Activated CD4-positive, CD25-positive, alpha-beta regulatory T cell treated with anti-CD3 and anti-CD28 coated beads, Interleukin-2, amount 50 U/mL, for 16 hours (primary cell): ENCODE data around the gene HNRNPCL1.
"Not testable (repeated sequence)": the region's sequence is repeated elsewhere in the genome, so short reads cannot be mapped to it uniquely, and the experiment has no call there.

ENCODE experiments used
- DNase-seq: peaks from one replicate; pipeline ENCODE4 v3.0.0-alpha.2; 2020; ENCODE audit warnings: low read depth, low spot score

HNRNPCL1 gene

GRCh38 chr1:12848620-12849019 lies at the start of gene HNRNPCL1:
Gene HNRNPCL1 (minus strand): TSS chr1:12848720. CDS start chr1:12848289, 431 bp downstream.
- DNase-seq, result not testable (repeated sequence)

GRCh38 chr1:12898170-12898569 lies 49.6 kb upstream of the HNRNPCL1 start, which contains the start of gene PRAMEF10:
Gene PRAMEF10 (minus strand): TSS chr1:12898270. CDS start chr1:12895847, 2,423 bp downstream.
- DNase-seq, result not testable (repeated sequence)

- not testable (repeated sequence) for DNase-seq
Observed at GRCh38 chr1:12886101-12886500, 37.6 kb upstream of the HNRNPCL1 start, which contains the start of gene PRAMEF4. Gene PRAMEF4 (minus strand): TSS chr1:12886201. CDS start chr1:12883394, 2,807 bp downstream.

- DNase-seq, result not testable (repeated sequence)
Observed at GRCh38 chr1:12878453-12878852, 29.9 kb upstream of the HNRNPCL1 start.

- not testable (repeated sequence) for DNase-seq
Observed at GRCh38 chr1:12863131-12863880, 14.8 kb upstream of the HNRNPCL1 start.

GRCh38 chr1:12856786-12857185 lies 8.3 kb upstream of the HNRNPCL1 start, which contains the start of gene PRAMEF2:
Gene PRAMEF2 (plus strand): TSS chr1:12857086. CDS start chr1:12859010, 1,924 bp downstream.
- not testable (repeated sequence) for DNase-seq

GRCh38 chr1:12851779-12852178 lies 3.3 kb upstream of the HNRNPCL1 start:
- no peak for DNase-seq

- DNase-seq, result not testable (repeated sequence)
Observed at GRCh38 chr1:12833251-12833650, 15.3 kb downstream of the HNRNPCL1 start.

- DNase-seq, result not testable (repeated sequence)
Observed at GRCh38 chr1:12831310-12831709, 17.2 kb downstream of the HNRNPCL1 start, which contains the start of gene PRAMEF11. Gene PRAMEF11 (minus strand): TSS chr1:12831410. CDS start chr1:12828789, 2,621 bp downstream.

- DNase-seq, result not testable (repeated sequence)
Observed at GRCh38 chr1:12819061-12819460, 29.5 kb downstream of the HNRNPCL1 start.

GRCh38 chr1:12811409-12811784 lies 37.1 kb downstream of the HNRNPCL1 start:
- no peak for DNase-seq

GRCh38 chr1:12810691-12811408 lies 37.7 kb downstream of the HNRNPCL1 start:
- DNase-seq, result no peak

GRCh38 chr1:12809933-12810332 lies 38.6 kb downstream of the HNRNPCL1 start:
- no peak for DNase-seq

- DNase-seq, result no peak
Observed at GRCh38 chr1:12799730-12800129, 48.8 kb downstream of the HNRNPCL1 start.

GRCh38 chr1:12798911-12799310 lies 49.6 kb downstream of the HNRNPCL1 start:
- DNase-seq, result no peak
